Measurements from ENCODE around the gene RNASEH1.
"Not testable (repeated sequence)": the region's sequence is repeated elsewhere in the genome, so short reads cannot be mapped to it uniquely, and the experiment has no call there.

RNASEH1 gene

DNA sequence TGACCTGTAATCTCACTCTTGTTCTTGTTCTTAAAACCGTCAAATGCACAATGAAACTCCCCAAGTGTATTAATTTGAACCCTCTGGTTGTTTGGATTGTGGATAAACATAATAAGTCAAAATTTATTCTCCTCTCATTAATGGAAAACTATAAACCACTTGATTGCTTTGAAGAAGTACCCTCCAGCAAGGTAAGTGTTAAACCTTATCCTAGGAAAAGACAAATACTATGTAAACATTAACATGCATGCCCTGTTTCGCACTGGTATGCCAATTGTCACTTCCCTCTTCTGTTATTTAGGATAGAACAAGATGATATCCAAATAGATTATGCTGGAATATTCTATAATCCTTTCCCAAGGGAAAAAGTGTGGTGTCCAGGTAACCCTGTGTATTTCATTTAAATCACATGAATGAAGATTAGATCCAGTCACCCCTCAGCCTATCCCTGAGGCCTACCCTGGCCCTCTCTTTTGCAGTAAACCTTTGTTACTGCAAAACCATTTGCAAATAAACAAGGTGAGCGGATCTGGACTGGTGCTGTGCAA lies 40.1 kb downstream of the RNASEH1 start:
- DNase-seq: no peak

DNA sequence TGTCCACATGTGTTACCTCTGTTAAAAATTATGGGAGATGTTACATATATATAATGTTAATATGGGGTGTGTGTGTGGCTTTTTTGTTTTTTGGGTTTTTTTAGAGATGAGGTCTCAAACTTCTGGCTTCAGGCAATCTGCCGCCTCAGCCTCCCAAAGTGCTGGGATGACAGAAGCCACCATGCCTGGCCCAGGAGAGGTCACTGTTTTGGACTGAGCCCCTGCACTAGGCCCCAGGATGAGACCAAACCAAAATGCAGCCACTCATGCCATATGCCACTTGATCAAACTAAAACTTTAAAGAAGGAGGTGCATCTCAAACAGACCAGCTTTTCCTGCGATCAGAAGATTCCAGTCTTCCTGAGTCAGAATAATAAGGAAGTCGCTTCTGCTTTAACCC lies 41.3 kb downstream of the RNASEH1 start:
- peak; percentile 6 for DNase-seq

DNA sequence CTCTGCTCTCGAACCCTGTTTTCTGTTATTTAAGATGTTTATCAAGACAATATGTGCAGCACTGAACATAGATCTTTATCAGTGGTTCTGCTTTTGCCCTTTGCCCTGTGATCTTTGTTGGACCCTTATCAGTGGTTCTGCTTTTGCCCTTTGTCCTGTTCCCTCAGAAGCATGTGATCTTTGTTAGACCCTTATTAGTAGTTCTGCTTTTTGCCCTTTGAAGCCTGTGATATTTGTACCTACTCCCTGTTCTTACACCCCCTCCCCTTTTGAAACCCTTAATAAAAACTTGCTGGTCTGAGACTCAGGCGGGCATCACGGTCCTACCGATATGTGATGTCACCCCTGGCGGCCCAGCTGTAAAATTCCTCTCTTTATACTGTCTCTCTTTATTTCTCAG lies 42.7 kb downstream of the RNASEH1 start:
- not testable (repeated sequence) for DNase-seq

DNA sequence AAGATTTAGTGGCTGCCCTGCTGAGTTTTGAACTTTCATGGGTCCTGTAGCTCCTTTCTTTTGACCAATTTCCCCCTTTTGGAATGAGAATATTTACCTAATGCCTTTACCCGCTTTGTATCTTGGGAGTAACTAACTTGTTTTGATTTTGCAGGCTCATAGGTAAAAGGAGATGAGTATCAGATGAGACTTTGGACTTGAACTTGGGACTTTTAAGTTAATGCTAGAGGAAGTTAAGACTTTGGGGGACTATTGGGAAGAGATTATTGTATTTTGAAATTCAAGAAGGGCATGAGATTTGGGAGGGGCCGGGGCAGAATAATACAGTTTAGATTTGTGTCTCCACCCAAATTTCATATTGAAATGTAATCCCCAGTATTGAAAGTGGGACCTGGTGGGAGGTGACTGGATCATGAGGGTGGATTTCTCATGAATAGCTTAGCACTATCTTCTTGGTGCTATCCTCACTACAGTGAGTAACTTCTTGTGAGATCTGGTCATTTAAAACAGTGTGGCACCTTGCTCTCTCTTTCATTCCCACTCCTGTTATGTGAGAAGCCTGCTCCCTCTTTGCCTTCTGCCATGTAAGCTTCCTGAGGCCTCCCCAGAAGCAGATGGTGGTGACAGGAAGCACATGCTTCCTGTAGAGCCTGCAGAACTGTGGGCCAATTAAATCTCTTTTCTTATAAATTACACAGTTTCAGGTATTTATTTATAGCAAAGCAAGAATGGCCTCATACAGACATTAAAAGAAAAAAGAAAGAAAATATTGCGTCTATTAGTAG lies 44.9 kb downstream of the RNASEH1 start:
- no peak for DNase-seq

DNA sequence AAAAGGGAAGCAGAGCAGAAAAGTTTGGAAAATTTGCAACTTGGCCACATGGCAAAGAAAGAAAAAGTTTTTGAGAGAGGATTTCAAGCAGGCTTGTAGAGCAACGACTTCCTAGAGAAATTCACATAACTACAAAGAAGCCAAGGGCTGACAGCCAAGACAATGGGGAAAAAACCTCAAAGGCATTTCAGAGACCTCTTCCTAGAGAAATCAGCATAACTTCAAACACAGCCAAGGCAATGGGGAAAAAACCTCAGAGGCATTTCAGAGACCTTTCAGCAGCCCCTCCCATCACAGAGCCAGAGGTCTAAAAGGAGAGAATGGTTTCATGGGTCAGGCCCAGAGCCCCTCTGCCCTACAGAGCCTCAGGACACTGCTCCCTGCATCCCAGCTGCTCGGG lies 46.0 kb downstream of the RNASEH1 start:
- no peak for DNase-seq

DNA sequence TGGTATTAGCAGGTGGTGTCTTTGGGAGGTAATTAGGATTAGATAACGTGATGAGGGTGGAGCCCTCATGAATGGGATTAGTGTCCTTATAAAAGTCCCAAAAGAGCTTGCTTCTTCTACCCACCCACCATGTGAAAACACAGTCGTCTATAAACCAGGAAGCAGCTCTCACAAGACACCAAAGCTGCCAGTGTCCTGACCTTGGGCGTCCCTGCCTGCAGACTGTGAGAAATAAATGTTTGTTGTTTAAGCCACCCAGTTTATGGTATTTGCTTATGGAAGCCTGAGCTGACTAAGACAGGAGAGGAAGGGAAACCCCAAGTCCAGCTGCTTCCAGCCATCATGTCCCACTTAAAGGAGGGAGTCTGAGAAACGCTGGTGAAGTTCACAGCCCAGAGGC lies 52.4 kb downstream of the RNASEH1 start:
- peak; percentile 6 for DNase-seq

DNA sequence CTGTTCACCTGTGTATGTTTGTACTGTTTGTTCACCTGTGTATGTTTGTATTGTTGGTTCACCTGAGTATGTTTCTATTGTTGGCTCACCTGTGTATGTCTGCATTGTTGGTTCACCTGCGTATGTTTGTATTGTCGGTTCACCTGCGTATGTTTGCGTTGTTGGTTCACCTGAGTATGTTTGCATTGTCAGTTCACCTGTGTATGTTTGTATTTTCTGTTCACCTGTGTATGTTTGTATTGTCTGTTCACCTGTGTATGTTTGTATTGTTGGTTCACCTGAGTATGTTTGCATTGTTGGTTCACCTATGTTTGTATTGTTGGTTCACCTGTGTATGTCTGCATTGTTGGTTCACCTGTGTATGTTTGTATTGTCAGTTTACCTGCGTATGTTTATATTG lies 53.4 kb downstream of the RNASEH1 start:
- DNase-seq: no peak

DNA sequence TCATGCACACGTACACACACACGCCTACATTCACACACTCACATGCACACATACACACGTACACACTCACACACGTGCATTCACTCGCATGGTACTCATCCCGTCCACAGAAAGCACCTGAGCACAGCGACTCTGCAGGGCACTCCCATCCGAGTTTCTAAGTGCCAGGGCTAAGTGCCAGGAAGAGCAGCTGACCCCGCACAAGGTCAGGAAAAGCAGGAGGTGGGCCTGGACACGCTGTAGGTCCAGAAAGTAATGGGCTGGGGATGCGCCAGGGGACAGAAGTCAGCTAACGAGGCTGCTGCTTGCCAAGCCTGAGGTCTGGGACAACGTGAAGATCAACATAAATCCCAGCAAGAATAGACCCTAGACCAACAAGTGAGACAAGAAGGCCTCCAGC lies 54.6 kb downstream of the RNASEH1 start:
- no peak for DNase-seq

DNA sequence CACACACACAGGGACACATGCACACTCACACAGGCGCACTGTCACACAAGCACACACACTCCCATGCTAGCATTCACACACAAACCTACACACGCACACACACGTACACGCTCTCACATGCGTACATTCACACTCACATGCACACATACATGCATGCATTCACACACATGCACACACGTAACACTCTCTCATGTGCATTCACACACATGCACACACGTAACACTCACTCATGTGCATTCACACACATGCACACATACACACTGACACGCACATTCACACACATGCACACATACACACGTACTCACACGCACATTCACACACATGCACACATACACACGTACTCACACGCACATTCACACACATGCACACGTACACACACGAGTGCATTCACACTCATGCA lies 55.1 kb downstream of the RNASEH1 start:
- no peak for DNase-seq

DNA sequence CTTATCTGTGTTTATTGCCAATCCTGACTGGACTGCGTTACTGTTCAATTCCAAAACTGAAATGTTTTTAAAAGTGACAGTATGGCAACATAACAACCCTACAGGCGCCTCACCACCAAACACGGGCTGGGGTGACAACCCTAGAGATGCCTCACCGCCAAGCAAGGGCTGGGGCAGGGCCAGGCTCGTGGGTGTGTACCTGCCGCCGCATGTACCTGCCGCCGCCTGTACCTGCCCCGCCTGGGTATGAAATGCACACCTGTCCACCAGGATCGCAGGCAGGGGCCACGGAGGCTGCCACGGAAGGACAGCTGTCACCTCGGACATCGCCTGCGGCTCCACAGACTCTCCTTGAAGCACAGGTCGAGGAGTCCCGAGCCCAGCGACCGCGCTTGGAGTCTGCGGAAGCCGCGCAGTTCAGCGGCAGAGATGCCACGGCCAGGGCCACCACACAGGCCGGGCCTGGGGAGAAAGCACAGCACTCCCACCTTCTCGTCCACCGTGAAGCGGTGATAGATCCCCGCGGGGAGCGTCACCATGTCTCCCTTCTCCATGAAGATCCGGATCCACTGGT lies 57.7 kb downstream of the RNASEH1 start:
- DNase-seq: no peak

DNA sequence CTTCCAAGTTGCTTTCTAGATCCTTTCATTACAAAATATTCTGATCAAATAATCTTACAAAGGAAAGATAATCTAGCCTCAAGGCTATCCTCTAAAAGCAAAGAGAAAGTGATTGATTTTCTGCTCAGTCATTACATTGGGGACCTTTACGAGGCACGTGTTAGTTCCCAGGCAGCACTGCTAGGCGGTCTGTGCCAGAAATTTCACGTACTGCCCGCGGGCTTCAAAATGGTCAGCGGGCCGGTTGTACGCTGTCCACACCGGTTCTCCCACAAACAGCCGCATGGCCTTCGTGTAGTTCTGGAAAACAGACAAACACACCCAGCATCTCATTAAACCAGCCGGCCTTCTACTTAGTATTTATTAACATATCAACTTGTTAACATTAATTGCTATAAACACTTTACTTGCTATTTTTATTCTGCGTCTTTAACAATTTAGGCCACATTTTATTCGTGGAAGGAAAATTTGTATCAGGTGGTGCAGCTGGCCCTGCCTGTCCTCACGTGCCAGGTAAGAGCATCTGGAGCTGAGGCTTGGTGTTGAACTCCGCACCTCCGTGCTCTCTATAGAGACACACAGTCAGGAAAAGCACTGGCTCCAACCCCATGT lies 59.2 kb downstream of the RNASEH1 start:
- DNase-seq: no peak

DNA sequence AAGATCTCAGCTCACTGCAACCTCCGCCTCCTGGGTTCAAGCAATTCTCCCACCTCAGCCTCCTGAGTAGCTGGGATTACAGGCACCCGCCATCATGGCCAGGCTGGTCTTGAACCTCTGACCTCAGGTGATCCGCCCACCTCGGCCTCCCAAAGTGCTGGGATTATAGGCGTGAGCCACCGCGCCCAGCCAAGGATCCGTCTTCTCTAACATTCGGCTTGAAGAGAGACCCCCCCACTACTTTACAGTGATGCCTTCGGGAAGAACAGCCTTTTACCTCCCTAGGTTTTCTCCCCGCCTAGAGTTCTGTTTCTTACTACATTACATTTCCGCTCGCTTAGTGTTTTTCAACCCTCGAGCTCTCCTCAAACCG lies 61.4 kb downstream of the RNASEH1 start:
- DNase-seq: peak; percentile 13

Measured in activated CD8-positive, alpha-beta memory T cell treated with anti-CD3 and anti-CD28 coated beads, Interleukin-2, amount 50 U/mL, for 48 hours (primary cell).